ENCODE results near the gene CREBRF.
"Not testable (repeated sequence)": the region's sequence is repeated elsewhere in the genome, so short reads cannot be mapped to it uniquely, and the experiment has no call there.

- TF ChIP-seq, protein P1, sequence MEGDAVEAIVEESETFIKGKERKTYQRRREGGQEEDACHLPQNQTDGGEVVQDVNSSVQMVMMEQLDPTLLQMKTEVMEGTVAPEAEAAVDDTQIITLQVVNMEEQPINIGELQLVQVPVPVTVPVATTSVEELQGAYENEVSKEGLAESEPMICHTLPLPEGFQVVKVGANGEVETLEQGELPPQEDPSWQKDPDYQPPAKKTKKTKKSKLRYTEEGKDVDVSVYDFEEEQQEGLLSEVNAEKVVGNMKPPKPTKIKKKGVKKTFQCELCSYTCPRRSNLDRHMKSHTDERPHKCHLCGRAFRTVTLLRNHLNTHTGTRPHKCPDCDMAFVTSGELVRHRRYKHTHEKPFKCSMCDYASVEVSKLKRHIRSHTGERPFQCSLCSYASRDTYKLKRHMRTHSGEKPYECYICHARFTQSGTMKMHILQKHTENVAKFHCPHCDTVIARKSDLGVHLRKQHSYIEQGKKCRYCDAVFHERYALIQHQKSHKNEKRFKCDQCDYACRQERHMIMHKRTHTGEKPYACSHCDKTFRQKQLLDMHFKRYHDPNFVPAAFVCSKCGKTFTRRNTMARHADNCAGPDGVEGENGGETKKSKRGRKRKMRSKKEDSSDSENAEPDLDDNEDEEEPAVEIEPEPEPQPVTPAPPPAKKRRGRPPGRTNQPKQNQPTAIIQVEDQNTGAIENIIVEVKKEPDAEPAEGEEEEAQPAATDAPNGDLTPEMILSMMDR (IDR thresholded peaks at IDR 0.05) = not testable (repeated sequence)
- not testable (repeated sequence) for TF ChIP-seq POLR2A (IDR thresholded peaks at IDR 0.05)
These were observed 76.0 kb downstream of the CREBRF start for GRCh38 chr5:173132166-173132565.

Data from breast epithelium (tissue), 3 donors.